Lower lobe of right lung (tissue), 2 donors: ENCODE measurements around the gene CNTNAP3. TPM values are rescaled to one million over a fixed set of nuclear protein-coding genes. Genes with fewer than 3 reads are reported as not detected.
A peak's percentile ranks its signal among the peaks of the same experiment; 100 is the strongest.
"Not testable (repeated sequence)": the region's sequence is repeated elsewhere in the genome, so short reads cannot be mapped to it uniquely, and the experiment has no call there.

Experiments
- ATAC-seq, 2 donors: fragments of 200-7000 bp; cut with Tn5 transposase; one replicate each; pipeline ENCODE4 v1.9.1; 2020 to 2022; ENCODE audit warnings: mild to moderate bottlenecking in 2 of 2, moderate library complexity in 2 of 2
- DNase-seq: peaks from one replicate; pipeline ENCODE4 v3.0.0-alpha.2; 2020
- H3K27ac ChIP-seq: fragments of 200-600 bp; one replicate; pipeline ENCODE4 v1.8.0; 2022
- H3K27me3 ChIP-seq: fragments of 200-600 bp; one replicate; pipeline ENCODE4 v1.8.0; 2022; ENCODE audit warnings: low read depth
- H3K36me3 ChIP-seq: fragments of 200-600 bp; one replicate; pipeline ENCODE4 v1.8.0; 2022; ENCODE audit warnings: mild to moderate bottlenecking
- H3K4me1 ChIP-seq: fragments of 200-600 bp; one replicate; pipeline ENCODE4 v1.8.0; 2022
- H3K4me3 ChIP-seq: fragments of 200-600 bp; one replicate; pipeline ENCODE4 v1.8.0; 2022; ENCODE audit warnings: mild to moderate bottlenecking
- H3K9me3 ChIP-seq: fragments of 200-600 bp; one replicate; pipeline ENCODE4 v1.8.0; 2022
- intact Hi-C: fragments of 100-400 bp; cut with DNase I; formaldehyde crosslinking; loops from one replicate; pipeline ENCODE4 v1.11.0; 2022
- total RNA-seq: library from RNA; stranded (reverse); fragmentation: NEBNext Ultra II Directional; extraction: Animal tissue kit (Norgen Biotek cat#: 25700); gene quantifications from one replicate; pipeline ENCODE4 v1.2.1, GENCODE V29; 2021
- donor health status: DM: no; HTN: yes; CAD: no; lungs with severe emphysema.

CNTNAP3 gene
- total RNA-seq, 1 donor from 2014 or later: 7.4 TPM

DNA sequence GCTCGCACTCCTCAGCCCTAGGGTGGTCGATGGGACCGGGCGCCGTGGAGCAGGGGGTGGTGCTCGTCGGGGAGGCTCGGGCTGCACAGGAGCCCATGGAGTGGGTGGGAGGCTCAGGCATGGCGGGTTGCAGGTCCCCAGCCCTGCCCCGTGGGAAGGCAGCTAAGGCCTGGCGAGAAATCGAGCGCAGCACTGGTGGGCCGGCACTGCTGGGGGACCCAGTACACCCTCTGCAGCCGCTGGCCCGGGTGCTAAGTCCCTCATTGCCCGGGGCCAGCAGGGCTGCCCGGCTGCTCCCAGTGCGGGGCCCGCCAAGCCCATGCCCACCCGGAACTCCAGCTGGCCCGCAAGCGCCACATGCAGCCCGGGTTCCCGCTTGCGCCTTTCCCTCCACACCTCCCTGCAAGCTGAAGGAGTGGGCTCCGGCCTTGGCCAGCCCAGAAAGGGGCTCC lies 245.6 kb downstream of the CNTNAP3 start:
- H3K36me3 ChIP-seq, ATAC-seq, H3K27ac ChIP-seq, H3K4me3 ChIP-seq, H3K4me1 ChIP-seq, H3K9me3 ChIP-seq, intact Hi-C loops, H3K27me3 ChIP-seq: not testable (repeated sequence)
- peak; percentile 46 for DNase-seq

DNA sequence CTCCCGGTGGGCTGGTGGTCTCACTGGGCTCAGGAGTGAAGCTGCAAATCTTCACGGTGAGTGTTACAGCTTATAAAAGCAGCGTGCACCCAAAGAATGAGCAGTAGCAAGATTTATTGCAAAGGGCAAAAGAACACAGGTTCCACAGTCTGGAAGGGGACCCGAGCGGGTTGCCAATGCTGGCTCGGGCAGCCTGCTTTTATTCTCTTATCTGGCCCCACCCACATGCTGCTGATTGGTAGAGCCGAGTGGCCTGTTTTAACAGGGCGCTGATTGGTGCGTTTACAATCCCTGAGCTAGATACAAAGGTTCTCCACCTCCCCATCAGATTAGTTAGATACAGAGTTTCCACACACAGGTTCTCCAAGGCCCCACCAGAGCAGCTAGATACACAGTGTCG lies 246.2 kb downstream of the CNTNAP3 start:
- intact Hi-C loops, H3K4me1 ChIP-seq, H3K36me3 ChIP-seq, ATAC-seq, H3K27ac ChIP-seq, H3K27me3 ChIP-seq, DNase-seq, H3K4me3 ChIP-seq, H3K9me3 ChIP-seq: not testable (repeated sequence)

DNA sequence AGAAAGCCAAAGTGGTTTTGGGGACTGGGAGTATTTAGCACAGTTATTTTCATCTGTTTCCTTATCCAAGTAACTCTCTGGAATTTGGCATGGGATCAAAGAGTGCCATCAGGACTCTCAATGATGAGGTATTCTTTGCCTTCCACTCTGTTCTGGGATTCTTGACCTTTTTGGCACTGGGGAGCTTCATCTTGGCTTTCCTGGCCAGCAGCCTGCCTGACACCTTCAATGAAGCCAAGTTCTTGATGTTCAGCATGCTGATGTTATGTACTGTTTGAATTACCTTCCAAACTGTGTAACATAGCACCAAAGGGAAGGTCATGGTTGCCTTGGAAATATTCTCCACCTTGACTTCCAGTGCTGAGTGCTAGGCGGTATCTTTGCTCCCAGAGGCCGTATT lies 248.8 kb downstream of the CNTNAP3 start:
- H3K27me3 ChIP-seq, H3K4me1 ChIP-seq, DNase-seq, H3K36me3 ChIP-seq, H3K4me3 ChIP-seq, H3K27ac ChIP-seq, H3K9me3 ChIP-seq, intact Hi-C loops: not testable (repeated sequence)
- ATAC-seq: peak in 1 of 2 donors; percentile 6

DNA sequence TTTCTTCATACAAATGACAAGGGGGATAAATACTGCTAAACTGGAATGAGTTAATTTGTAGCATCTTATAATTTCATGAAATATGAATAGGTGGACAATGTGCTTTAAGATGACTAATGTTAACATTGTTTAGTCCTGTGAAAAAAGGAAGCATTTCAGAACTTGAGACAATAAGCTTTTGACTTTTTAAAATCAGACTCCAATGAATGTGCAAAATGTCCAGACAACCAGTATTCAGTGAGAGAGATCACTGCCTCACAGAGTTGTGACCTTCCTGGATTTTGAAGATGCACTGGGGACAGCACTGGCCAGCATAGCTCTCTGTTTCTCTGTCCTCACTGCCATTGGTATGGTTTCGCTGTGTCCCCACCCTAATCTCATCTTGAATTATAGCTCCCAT lies 249.7 kb downstream of the CNTNAP3 start:
- H3K4me3 ChIP-seq, H3K4me1 ChIP-seq, H3K9me3 ChIP-seq, DNase-seq, H3K27me3 ChIP-seq, H3K36me3 ChIP-seq, intact Hi-C loops, H3K27ac ChIP-seq: not testable (repeated sequence)
- peak in 1 of 2 donors; percentile 24 for ATAC-seq

DNA sequence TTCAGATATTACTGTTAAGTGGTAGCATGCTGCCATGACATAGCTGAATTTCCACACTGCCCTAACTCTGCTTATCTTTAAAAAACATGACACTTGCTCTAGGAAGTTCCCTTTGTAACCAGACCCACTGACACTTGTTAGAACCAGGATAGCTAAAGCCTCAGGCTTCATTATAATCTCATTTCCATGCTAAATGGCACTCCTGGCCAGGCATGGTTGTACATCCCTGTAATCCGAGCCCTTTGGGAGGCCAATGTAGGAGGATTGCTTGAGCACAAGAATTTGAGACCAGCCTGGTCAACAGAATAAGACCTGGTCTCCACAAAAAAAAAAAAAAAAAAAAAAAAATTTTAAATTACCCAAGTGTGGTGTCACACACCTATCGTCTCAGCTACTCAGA lies 254.1 kb downstream of the CNTNAP3 start:
- intact Hi-C loops, H3K36me3 ChIP-seq, H3K9me3 ChIP-seq: not testable (repeated sequence)

DNA sequence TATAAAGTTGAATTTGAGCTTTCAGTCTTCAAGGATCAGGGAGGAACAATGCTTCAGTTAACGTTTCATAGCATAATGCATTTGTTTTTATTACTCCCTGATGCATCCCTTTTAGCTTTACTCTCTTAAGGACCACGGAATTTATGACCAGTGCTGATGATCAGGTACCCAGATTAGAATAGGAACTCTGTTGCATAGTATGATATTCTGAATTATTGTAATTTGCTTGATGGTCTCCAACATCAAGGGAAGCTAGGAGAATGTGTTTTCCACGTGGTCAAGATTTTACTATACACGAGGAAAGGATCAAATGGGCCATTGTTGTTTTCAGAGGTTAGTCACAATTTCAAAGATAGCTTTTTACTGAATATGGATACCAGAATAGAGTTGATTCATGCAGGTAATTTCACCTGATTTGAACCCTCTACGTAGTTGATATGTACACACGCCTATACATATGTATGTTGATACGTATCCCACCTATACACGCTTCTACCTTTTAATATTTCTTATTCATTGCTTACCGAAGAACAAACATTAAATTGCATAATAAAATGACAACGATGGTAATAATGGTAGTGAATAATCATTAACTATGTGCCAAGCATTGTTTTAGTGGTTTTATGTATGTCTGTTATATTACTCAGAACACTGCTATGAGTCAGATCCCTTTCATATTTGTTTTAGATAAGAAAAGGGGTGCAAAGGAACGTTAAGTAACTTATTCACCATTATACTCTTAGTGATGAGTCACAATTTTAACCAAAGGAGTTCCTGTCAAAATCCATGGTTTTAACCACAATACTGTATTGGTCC lies 257.6 kb downstream of the CNTNAP3 start:
- H3K4me3 ChIP-seq, H3K27me3 ChIP-seq, H3K4me1 ChIP-seq, H3K27ac ChIP-seq, DNase-seq, intact Hi-C loops, H3K9me3 ChIP-seq, H3K36me3 ChIP-seq: not testable (repeated sequence)
- ATAC-seq: peak; percentile 63 to 78

More for the DNA sequence above, 254.1 kb downstream of the CNTNAP3 start:
- not testable (repeated sequence) for H3K4me3 ChIP-seq, ATAC-seq, H3K4me1 ChIP-seq, H3K27ac ChIP-seq, H3K27me3 ChIP-seq, DNase-seq

DNA sequence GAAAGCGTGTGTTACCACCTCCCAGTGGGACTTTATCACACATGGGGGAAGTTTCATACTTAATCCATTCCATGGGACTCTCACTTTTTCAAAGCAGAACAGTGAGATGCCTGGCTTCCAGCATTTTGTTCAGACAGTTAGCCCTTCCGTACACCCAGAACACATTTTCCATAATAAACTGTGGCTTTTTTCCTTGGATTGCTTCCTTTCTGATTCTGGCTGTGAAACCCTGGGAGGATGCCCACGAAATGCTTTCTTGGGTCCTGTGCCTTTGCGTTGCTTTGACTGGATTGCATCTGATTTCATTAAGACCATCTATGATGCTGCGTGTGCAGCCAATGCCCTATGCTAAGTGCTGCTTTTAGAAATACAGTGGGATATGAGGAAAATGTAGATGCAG lies 259.1 kb downstream of the CNTNAP3 start:
- ATAC-seq, H3K4me1 ChIP-seq, H3K27ac ChIP-seq, DNase-seq, H3K27me3 ChIP-seq, H3K36me3 ChIP-seq, intact Hi-C loops, H3K9me3 ChIP-seq, H3K4me3 ChIP-seq: not testable (repeated sequence)

DNA sequence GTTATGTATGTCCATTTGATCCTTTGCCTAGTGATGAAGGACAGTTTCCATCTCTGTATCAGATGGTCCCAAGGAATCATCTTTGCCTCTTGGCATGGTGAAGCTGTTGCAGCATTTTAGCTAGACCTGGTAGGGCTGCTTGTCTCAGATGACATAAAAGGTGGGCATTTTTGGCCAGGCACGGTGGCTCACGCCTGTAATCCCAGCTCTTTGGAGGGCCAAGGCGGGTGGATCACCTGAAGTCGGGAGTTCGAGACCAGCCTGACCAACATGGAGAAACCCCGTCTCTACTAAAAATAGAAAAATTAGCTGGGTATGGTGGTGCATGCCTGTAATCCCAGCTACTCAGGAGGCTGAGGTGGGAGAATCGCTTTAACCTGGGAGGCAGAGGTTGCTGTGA lies 259.8 kb downstream of the CNTNAP3 start:
- intact Hi-C loops: not testable (repeated sequence)

DNA sequence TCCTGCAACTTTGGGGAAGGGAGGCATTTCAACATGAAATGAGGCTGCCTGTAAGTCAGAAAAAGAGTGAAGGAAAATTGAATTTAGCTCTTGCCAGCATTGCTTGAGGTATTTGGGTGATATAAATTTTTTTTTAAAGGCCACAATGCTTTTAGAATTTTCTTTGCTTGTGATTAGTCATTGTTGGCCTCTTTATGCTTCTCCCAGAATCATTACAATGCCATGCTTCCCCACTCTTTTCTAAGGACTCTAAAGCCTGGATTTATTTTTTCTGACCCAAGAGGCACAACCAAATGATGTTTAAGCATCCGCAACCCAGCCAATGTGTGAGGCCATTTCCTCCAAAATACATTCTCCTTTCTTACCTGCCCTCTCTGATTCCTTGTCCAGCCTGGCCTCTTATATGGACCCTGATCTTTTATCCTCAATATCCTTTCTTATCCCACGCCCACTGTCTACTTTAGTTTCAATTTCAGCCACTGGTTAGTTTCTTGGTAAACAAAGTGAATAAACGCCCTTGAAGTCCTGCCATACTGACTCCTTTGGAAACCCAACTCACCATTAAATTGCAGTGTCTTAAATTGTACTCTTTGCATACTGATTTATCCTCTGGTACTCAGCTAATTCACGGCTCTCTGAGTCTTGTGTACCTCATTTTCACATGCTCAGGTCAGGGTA lies 261.9 kb downstream of the CNTNAP3 start:
- H3K4me3 ChIP-seq, DNase-seq, H3K9me3 ChIP-seq, H3K36me3 ChIP-seq, H3K27me3 ChIP-seq, intact Hi-C loops, H3K4me1 ChIP-seq, H3K27ac ChIP-seq, ATAC-seq: not testable (repeated sequence)

More for the DNA sequence above, 259.8 kb downstream of the CNTNAP3 start:
- not testable (repeated sequence) for H3K4me3 ChIP-seq, H3K36me3 ChIP-seq, DNase-seq, H3K9me3 ChIP-seq, H3K27ac ChIP-seq, H3K27me3 ChIP-seq, ATAC-seq, H3K4me1 ChIP-seq

Other genes with a start within 250 kb of the CNTNAP3 start
- not detected for gene SPATA31A1, start 67.5 kb upstream of the CNTNAP3 start, total RNA-seq